Erythroblast (primary cell): Measurements from ENCODE around the gene ACTG1.

Experiments
- DNase-seq, 2 experiments: peaks; one replicate each; lab custom pipeline; 2025; lab: John Stamatoyannopoulos, UW
- GATA1 ChIP-seq: IDR thresholded peaks from 2 replicates; pipeline ENCODE4 v1.6.1; 2011; ENCODE audit warnings: low read depth, mild to moderate bottlenecking, control low read depth, low read length, moderate library complexity
- POLR2A ChIP-seq: IDR thresholded peaks from 2 replicates; pipeline ENCODE4 v1.6.1; 2011; ENCODE audit warnings: mild to moderate bottlenecking, low read length

Gene ACTG1

DNA sequence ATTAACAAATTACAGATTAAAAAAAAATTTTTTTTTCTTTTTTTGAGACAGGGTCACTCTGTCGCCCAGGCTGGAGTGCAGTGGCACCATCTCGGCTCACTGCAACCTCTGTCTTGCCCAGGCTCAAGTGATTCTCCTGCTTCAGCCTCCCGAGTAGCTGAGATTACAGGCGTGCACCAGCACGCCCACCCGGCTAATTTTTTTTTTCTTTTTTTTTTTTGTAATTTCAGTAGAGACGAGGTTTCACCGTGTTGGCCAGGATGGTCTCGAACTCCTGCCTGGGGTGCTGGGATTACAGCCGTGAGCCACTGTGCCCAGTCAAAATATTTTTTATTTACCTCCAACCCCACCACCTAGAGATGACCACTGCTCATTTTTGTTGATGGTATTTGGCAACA lies 25.5 kb downstream of the ACTG1 start:
- no peak for DNase-seq
- TF ChIP-seq POLR2A (no peak), GATA1 (no peak)

DNA sequence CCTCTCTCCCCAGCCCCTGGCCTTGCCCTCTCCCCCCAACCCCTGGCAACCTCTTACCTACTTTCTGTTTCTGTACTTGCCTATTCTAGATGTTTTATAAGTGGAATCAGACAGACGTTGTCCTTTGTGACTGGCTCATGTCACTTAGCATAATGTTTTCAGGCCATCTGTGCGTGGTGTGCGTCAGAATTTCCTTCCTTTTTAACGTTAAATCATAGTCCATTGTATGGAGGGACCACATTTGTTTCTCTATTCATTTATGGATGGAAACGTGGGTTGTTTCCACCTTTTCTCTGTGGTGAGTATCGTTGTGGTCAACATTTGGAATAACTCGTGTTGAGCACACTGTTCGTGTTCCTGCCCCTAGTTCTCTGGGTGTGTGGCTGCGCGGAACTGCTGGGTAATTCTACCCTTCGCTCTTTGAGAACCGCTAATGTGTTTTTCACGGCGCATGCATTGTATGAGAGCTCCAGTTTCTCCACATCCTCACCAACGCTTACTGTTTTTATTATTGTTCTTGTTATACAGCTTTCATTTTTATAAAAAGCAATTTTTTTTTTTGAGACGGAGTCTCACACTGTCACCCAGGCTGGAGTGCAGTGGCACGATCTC lies 26.3 kb downstream of the ACTG1 start:
- no peak for TF ChIP-seq GATA1
- no peak for TF ChIP-seq POLR2A
- no peak for DNase-seq

DNA sequence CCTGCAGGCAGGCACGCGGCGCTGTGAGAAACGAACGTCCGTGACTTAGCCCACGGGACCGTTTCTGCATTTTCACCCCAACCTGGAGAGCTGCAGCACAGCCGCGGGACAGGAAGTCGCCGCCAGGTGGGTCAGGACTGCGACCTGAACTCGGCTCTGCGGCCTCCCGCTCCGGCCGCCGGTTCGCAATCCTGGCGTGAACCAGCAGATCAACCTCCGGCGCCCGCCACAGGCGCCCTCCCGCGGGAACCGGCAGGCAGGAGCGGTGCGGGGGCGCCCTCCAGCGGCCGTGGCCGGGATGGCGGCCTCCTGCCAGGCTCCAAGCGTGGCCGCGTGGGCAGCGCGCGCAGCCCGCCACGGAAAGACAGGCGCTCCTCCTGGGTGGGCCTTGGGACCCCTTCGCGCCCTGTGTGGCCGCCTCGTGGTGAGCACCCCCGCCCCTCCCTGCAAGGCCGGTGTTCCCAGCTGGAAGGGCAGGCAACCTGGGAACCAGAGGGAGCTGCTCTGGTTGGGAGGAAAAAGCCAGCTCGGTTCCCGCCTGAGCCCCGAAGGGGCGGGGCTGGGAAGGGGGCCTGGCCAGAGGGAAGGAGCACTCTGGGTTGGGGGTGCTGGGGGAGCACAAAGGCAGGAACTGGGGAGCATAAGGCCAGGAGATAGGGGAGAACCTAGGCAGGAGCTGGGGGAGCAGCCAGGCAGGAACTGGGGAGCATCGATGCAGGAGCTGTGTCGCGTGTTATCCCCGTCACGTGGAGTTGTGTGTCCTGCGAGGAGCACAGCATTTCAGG lies 28.2 kb downstream of the ACTG1 start:
- DNase-seq = peak; percentile 85 to 91
- no peak for TF ChIP-seq GATA1
- no peak for TF ChIP-seq POLR2A

DNA sequence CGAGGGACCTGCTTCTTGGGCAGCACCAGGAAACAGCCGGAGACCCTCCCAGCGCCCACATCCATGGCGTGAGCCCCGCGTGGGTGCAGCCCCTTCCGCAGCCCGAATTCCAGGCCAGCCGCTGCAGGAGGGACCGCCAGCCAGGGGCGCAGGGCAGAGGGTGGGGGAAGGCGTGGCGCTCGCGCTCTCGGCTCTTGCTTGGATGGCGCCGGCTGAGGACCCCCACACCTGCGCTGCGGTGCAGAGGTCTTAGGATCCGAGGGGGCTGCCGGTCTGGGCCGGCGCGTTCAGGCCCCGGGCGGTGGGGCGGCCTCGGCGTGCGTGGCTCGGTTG lies 28.8 kb downstream of the ACTG1 start:
- TF ChIP-seq POLR2A (no peak), GATA1 (no peak)
- DNase-seq = no peak

DNA sequence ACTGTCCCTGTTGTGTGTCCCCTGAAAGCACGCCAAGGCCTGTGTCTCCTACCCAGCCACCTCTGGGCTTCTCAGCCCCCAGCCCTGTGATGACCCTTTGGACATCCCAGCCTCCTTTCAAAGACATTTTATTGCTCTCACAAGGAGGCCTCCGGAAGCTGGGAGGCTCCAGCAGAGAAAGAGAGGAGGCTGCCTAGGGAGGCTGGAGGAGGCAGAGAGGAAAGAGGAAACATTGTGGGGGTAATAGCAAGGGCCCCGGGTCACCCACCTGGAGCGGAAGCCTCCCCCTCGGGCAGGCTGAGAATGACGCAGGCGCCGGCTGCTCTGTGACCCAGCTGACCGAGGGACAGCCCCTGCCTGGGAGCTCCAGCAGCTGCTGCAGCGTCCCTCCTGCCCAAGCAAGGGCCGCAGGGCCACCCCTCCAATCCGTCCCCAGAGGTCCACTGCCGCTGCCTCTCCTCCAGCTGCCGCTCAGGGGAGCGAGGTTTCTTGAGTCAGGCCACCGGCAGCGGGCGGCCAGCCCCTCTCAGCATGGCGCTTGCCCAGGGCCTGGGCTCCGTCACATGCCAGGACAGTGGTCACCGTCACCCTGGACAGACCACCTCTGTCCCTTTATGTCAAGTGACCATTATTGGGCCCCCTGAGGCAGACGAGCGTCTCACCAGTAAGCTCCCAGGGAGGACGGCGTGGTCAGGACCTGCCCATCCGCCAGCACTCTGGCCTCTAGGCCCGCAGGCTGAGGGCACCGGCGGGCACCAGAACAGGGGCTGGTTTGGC lies 29.3 kb downstream of the ACTG1 start:
- TF ChIP-seq POLR2A = no peak
- no peak for TF ChIP-seq GATA1
- no peak for DNase-seq

DNA sequence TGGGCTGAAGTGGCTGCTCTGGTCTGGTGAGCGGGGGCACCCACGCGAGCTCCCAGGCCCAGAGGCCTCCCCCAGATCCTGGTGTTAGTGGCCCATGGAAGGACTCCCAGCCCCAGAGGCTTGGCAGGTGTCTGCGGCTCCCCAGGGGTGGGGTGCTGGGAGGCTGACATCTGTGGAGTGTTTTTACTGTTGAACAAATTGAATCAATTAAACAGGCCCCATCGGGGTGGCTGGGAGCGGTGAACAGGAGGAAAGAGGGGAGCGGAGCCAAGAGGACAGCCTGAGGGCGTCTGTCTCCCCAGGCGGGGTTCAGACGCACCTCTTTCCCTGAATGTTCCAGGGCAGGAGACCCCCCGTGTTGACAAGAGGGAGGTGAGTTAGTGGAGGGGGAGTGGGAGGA lies 29.9 kb downstream of the ACTG1 start:
- TF ChIP-seq POLR2A (no peak), GATA1 (no peak)
- DNase-seq = no peak

DNA sequence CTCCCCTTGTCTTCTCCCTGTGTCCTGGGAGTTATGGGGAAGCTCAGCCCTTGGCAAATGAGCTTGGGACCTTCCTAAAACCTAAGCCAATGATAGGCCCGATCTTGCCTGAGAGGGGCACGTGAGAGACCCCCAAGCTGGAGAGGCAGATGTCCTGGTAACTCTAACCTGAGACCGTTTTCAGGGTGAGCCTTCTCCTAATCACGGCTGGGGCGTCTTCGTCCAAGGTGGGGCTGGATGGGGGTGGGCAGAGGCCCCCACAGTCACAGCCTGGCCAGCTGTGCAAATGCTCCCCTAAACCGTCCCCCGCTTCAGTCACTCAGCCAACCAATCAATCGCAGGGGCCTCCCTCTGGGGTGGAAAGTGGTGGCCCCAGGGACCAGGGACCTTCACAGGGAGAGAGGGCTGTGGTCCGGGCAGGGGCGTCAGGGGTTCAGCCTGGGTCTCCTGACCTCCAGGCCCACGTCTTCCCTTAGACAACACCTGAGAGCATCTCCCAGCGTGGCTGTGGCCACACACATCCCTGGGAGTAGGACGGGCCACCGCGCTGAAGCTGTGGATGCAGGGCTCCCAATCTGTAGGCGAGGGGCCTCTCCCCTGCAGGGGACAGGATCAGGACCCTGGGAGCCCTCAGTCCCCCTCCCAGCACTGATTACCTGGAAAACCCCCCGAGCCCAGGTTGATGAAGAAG lies 30.6 kb downstream of the ACTG1 start:
- TF ChIP-seq GATA1 (no peak), POLR2A (no peak)
- DNase-seq = no peak

DNA sequence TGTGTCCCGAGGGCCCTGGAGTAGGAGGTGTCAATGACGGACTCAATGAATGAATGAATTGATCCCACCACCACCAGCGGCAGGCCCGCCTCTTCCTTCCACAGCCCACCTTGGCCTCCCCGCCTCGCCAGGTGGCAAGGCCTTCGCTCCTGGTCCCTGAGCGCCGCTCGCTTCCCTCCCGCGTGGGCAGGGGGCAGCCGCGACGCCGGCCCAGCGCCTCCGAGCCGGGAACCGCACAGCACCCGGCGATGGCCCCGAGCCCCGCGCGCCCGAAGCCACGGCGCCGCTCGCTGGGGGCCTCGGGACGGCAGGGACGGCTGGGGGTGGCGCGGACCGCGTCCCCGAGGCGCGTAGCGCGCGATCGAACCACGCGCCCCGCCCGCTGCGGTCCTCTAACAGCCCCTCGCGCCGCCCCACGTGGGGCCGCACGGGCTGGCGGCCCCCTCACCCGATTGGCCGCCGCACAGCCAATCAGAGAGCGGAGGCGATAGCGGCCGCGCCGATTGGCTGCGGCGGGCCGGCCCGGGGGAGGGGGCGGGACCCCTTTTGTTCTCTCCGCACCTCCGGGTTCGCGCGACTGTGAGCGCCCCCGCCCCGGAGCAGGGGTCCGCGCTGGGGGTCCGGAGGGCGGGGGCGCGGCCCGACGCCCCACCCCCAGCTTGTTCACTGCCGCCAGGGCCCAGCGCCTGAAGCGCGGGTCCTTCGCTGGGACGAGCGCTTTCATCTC lies 31.4 kb downstream of the ACTG1 start:
- peak; percentile 28 to 50 for DNase-seq
- TF ChIP-seq GATA1 (no peak), POLR2A (no peak)

DNA sequence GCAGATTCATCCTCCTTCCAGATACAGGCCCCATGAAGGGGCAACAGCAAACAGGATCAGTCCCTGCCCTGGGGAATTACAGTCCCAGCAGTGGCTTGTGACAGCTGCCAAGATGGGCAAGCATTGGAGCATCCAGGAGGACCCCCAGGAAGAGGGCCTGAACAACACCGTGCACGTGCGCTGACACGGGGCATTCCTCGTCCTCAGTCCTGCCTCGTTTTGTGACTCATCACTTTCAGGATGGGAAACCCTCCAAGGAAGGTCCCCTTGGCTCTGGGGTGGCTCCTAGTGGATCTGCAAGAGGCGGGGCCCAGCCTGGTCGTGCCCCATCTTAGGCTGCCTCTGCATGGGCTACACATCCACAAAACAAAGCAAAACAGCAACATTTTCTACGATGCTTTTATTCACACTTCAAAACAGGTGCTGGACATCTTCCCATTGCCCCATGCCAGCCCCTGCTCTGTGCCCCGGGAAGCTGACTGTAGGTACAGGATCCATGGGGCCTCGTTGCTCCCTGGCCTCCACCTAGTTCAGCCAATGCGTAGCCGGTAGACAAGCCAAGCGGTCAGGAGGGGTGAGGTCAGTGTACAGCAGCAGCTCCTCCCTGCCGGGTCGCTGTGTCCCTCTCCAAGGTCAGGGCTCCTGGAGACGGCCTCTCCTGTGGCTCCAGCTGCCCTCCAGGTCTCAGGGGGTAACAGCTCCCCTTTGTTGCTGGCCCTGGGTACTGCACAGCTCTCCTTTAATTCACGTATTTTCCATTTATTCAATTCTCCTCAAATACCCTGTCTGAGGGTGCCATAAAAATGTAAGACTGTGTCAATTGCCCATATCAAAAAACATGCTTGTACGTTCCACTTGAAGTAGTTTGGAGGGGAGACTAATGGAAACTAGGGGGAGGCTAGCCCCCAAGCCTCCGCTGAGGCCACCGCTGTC lies 32.2 kb downstream of the ACTG1 start:
- TF ChIP-seq POLR2A (no peak), GATA1 (no peak)
- DNase-seq = no peak

DNA sequence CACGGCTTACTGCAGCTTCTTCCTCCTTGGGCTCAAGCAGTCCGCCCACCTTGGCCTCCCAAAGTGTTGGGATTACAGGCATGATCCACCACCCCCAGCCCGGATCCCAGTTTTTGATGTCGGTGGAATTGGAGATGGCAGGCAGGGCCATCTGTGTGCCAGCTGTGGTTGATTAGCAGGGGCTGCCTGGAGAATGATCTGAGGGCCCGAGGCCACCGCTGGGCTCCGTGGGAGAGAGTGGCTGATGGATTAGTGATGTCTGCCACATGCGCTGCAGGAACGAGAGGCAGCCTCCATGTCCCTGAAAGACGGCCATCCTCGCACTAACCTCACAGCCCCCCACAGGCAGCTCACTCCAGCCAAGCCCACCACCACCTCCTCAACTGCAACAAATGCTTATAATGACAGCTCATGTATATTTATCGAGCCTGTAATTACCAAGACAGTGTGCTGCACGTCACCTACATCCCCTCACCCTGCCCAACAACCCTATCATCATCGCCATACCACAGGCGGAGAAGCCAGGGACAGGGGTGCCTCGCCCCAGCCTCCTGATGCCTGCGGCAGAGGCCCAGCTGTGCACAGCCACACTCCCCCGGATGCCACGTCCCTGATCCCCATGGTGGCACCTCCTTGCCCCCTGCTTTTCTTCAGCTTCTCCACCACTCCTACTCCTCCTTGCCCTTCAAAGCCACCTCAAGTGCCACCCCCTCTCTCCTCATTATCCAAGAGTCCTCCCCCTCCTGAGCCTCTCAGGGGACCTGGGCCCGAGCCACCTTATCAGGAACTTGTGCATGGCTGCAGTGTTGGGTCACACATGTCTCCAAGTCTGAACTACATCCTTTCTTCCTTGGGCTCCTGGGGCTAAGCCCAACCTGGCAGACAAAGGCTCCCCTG lies 33.2 kb downstream of the ACTG1 start:
- DNase-seq = no peak

DNA sequence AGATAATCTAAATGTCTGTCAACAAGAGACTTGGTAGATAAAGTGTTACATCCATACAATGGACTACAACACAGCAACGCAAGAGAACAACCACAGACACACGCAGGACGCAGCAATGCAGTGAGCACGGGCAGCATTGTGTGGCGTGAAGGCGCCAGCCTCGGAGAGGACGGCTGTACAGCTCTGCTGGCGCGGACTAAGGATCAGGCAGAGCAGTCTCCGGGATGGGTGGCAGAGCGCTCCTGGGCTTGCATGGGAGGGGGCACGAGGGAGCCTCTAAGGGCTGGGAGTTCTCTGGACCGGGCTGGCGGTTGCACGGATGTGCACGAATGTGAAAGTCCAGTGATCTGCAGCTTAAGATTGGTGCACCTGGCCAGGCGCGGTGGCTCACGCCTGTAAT lies 34.5 kb downstream of the ACTG1 start:
- no peak for DNase-seq
- TF ChIP-seq POLR2A = no peak
- no peak for TF ChIP-seq GATA1

More for the DNA sequence above, 33.2 kb downstream of the ACTG1 start:
- TF ChIP-seq GATA1 (no peak), POLR2A (no peak)
